IgD-negative memory B cell (primary cell): Measurements from ENCODE around the gene TSTD1. TPM values are rescaled to one million over a fixed set of nuclear protein-coding genes. Genes with fewer than 3 reads are reported as not detected.

Experiments
- H3K27ac Mint-ChIP-seq, 3 donors: one replicate each; pipeline ENCODE4 v1.8.0; 2020 to 2022; ENCODE audit warnings: mild to moderate bottlenecking in 3 of 3, mixed read lengths in 3 of 3, moderate library complexity in 1 of 3
- H3K27me3 Mint-ChIP-seq: one replicate; pipeline ENCODE4 v1.8.0; 2021; ENCODE audit warnings: mixed read lengths
- H3K36me3 Mint-ChIP-seq: one replicate; pipeline ENCODE4 v1.8.0; 2020; ENCODE audit warnings: mild to moderate bottlenecking, mixed read lengths
- H3K4me1 Mint-ChIP-seq, 3 donors: one replicate each; pipeline ENCODE4 v1.8.0; 2020 to 2022; ENCODE audit warnings: mixed read lengths in 3 of 3, mild to moderate bottlenecking in 1 of 3
- H3K4me3 Mint-ChIP-seq, 4 donors: one replicate each; pipeline ENCODE4 v1.8.0; 2020 to 2022; ENCODE audit warnings: mild to moderate bottlenecking in 4 of 4, mixed read lengths in 4 of 4, moderate library complexity in 3 of 4
- H3K9me3 Mint-ChIP-seq, 3 donors: one replicate each; pipeline ENCODE4 v1.8.0; 2020 to 2021; ENCODE audit warnings: mixed read lengths in 3 of 3, mild to moderate bottlenecking in 1 of 3
- polyA plus RNA-seq: library from polyadenylated mRNA; unstranded; fragments of 300-500 nt; fragmentation: Illumina TruSeq; gene quantifications from one replicate; pipeline ENCODE4 v1.2.3, GENCODE V29; 2021

Gene TSTD1
- polyA plus RNA-seq, 1 donor from 2014 or later, result 349 TPM

DNA sequence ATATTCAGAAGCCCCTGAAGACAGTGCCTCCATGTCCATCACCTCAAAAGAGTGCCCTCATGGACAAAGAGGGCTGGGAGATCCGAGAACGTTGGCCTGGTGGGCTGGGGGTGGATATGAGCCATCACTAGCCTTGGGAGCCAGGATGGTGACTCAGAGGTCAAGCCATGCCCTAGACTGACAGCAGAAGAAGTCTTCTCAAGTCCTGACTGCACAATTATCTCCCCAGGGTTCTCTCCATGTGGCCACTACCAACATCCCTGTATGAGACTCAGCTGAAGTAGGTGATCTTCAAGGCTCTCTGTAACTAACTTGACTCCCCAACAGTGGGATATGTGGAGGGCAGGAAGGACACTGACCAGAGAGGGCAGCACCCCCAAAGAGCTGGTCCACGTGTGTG lies 14.1 kb upstream of the TSTD1 start:
- Mint-ChIP-seq H3K9me3 (no peaks in the 10 kb centered on the region), H3K27ac (peak overlapping the region; percentile 47 to 71 (median 54)), H3K36me3 (peaks cover 12% of the 10 kb centered on the region), H3K27me3 (no peaks in the 10 kb centered on the region), H3K4me1 (peaks cover 4 to 17% (median 10%) of the 10 kb centered on the region in 3 donors), H3K4me3 (no peak overlapping the region)

DNA sequence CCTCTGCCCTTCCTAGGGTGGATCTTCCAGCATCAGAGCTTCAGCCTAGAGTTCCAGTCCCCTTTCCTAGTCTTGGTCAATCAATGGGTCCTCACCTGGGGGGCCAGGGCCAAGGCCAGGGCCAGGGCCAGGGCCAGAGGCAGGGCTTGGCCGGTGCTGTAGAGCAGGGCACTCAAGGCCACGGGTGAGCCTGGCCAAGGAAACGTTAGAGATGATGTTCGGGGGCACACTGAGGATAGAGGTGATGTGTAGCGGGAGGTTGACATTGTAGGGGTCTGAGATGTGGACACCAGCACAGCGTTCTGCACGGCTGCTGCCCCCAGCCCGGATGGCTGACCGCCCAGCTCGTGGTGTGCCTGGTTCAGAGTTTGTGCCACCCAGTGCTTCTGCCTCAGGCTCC lies 12.5 kb upstream of the TSTD1 start:
- no peaks in the 10 kb centered on the region for H3K9me3 Mint-ChIP-seq
- H3K27ac Mint-ChIP-seq, result peak overlapping the region in 2 of 3 donors; percentile 39
- no peak overlapping the region for H3K4me3 Mint-ChIP-seq
- H3K36me3 Mint-ChIP-seq, result peaks cover 17% of the 10 kb centered on the region
- peaks cover 11 to 24% (median 18%) of the 10 kb centered on the region in 3 donors for H3K4me1 Mint-ChIP-seq
- no peaks in the 10 kb centered on the region for H3K27me3 Mint-ChIP-seq

DNA sequence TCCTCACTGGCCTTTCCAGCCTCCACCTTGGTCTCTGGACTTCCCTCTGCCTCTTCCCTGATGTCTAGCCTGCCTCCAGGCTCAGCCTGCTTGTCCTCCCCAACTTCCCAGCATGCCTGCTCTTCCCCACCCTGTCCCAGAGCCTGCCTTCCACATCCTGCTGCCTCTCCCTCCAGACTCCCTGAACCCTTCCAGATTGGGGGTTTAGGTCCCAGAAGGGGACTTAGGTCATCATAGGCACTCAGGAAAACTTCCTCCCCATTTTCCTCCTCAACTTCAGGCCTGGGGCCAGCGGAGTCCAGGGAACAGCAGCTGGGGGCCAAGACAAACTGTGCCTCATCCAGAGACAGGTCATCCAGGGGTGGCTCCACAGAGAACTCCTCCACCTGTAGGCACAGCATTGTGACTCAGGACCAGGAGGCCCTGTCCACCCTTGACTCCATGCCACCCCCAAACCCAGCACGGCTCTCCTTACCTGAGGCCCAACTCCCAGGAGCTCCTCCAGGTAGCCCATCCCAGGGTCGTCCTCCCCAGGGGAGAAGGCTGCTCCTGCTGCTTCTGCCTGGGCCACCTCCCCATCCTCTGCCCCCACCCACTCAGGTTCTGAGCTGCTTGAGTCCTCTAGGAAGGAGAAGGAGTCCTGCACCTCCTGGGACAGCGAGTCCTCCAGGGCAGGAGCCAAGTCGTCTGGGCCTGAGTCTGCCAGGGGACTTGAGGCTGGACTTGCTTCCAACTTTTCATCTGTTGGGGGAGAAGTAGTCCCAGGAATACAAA lies 10.4 kb upstream of the TSTD1 start:
- Mint-ChIP-seq H3K9me3 (no peaks in the 10 kb centered on the region), H3K27ac (peak overlapping the region; percentile 94 to 100 (median 97)), H3K36me3 (peaks cover 17% of the 10 kb centered on the region), H3K27me3 (no peaks in the 10 kb centered on the region), H3K4me3 (peak overlapping the region in 1 of 4 donors; percentile 41), H3K4me1 (peaks cover 25 to 28% (median 28%) of the 10 kb centered on the region in 3 donors)

DNA sequence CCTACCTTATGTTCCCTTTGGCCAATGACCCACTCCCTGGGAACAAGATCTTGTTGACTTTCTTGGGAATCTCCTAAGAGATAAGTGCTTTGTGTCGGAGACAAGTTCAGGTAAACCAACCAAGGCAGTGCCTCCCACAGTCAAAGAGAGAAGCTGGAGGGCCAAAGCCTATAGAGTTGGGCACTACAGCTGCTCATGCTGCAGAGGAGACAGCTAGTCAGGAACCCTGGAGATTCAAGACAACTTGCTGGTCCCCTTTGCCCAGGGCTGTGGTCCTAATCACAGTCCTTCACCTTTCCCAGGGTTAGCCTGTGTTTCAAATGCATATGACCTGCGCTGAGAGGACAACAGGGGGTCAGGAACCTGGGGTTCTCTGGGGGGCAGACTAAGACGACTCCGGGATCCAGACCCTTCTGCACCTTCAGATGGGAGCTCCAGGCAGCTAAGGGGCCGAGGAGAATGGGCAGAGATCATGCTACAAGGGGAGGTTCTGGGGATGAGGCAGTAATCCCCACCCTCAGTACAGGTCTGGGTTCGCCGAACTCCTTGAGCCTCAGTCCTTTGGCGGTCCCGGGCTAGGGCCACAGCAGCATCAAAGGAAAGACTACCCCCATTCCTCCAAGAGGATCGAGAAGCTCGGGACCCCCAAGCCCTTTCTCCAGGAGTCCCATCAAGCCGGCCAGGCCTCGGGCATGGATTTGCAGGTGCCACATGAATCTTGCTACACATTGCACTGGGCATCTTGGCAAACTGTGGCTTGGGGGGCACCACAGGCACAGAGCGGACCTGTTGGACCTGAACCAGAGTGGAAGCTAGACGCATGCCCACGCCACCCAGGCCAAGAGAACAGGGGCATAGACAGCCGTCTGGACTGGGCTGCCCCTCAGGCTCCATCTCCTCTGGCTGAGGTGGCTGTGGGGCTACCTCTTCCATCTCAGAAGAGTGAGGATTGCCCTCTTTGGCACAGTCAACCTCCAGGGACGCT lies 9.0 kb upstream of the TSTD1 start:
- Mint-ChIP-seq H3K27me3 (no peaks in the 10 kb centered on the region), H3K27ac (peak overlapping the region; percentile 94 to 100 (median 97)), H3K4me3 (peak overlapping the region in 3 of 4 donors; percentile 92 to 100 (median 98)), H3K4me1 (peaks cover 21 to 38% (median 35%) of the 10 kb centered on the region in 3 donors), H3K36me3 (peaks cover 17% of the 10 kb centered on the region), H3K9me3 (no peaks in the 10 kb centered on the region)

DNA sequence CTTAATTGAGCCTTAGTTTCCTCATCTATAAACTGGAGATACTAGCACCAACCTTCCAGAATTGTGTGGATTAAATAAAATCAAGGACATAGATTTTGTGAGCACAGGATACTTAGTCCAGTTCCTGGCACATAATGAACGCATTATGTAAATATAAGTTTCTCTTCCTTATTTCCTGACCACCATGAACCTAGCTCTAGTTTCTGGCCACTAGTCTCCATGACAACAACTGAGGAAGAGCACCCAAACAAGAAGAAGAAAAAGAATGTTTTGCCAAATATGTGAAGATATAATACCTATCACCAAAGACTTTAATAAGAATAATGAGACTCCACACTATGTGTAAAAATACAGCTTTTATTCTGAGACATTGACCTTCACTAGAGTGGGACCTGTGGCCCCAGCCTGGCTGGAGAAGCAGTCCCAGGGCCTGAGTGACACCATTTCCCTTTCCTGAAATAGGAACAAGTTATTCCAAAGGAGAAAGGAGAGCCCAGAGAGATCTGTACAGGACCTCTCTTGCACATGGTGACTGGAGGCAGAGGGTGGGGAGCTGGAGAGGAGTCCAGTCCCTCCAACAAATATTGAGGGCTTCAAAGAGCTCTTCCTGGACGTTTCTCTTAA lies 8.0 kb upstream of the TSTD1 start:
- H3K27ac Mint-ChIP-seq, result peak overlapping the region; percentile 94 to 100 (median 97)
- peak overlapping the region; percentile 92 to 100 (median 98) for H3K4me3 Mint-ChIP-seq
- H3K27me3 Mint-ChIP-seq, result no peaks in the 10 kb centered on the region
- H3K9me3 Mint-ChIP-seq, result no peaks in the 10 kb centered on the region
- peaks cover 21 to 42% (median 39%) of the 10 kb centered on the region in 3 donors for H3K4me1 Mint-ChIP-seq
- peaks cover 15% of the 10 kb centered on the region for H3K36me3 Mint-ChIP-seq

DNA sequence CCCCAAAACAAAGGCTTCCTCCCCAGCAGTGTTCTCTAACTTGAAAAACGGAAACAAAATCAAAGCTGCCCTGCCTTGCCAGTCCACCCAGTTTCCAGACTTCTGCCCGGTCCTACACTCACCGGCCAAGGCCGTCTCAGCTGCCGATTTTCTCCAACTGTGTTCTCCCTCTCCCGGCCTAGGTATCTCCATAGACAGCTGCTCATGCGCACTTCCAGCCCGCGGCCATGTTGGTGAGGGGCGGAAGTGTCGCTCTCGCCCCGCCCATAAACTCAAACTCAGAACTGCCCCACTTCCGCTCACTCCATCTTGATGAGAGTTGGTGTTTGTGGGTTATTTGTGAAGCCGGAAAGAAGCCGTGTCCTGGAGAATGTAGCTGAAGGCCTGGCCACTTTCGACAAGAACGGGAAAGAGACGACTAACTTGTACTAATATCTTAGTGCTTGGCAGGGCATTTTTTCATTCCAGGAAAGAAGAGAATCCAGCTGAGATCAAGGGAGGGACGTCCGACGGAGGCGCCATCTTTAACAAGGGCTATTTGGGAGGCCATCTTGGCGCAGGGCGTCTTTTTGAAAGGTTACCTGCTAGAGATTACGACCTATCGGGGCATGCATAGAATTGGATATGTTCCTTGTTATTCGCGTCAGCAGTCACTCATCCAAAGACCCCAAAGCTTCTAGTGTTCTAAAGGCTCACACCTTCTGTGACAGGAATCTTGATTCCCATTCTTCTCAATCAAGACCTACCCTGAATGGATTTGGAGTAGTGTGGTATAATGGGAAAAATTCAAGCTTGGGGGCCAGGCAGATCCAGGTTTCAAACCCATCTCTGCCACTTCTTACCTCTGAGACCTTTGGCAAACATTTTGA lies 7.2 kb upstream of the TSTD1 start, which contains the start of gene USF1:
Gene USF1 (minus strand): TSS at position 242 of the 869 bp plus-strand sequence. CDS start 2,702 bp downstream, outside the sequence.
- no peaks in the 10 kb centered on the region for H3K9me3 Mint-ChIP-seq
- H3K27ac Mint-ChIP-seq, result peak within 1 kb of the TSS; percentile 94 to 100 (median 97)
- no peaks in the 10 kb centered on the region for H3K27me3 Mint-ChIP-seq
- H3K4me3 Mint-ChIP-seq, result peak within 1 kb of the TSS; percentile 92 to 100 (median 98)
- H3K4me1 Mint-ChIP-seq, result peaks cover 24 to 45% (median 43%) of the 10 kb centered on the region in 3 donors
- H3K36me3 Mint-ChIP-seq, result peaks cover 15% of the 10 kb centered on the region

DNA sequence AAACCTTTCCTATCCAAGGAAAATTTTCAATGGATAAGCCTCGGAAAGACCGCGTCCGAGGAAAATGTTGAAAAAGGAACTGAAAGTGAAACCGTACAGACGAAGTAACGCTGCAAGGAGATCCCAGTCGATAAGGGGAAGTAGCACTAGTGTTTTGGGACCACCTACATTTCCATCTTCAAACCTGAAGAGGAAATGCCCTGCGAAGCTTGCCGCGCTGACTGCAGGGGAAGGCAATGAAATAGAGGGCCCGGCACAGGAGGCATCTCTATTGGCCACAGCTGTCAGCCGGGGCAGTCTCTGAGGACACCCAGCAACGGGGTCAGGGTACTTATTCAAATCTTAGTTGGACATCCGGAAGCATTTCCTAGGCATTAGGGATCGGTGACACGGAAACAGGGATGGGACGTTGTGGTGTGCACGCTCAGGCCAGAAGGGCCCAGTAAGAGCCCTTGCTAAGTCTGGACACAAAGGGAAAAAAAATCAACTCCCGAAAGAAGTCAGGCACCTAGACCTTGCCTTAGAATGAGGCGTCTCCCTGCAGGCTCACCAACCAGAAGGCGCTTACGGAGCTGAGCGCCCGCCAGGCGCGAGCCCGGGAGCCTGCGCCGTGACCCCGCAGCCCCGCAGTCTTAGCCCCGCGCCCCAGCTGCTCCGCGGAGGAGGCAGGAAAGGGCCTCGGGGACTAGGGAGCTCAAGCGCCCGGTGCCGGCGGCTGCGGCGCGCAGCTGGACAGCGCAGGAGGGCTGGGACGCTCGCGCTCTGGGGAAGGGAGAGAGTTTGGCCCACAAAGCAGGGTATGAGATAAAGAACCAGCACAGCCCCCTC lies 6.4 kb upstream of the TSTD1 start:
- peak overlapping the region; percentile 92 to 100 (median 98) for H3K4me3 Mint-ChIP-seq
- H3K36me3 Mint-ChIP-seq, result peaks cover 15% of the 10 kb centered on the region
- H3K27ac Mint-ChIP-seq, result peak overlapping the region; percentile 94 to 100 (median 97)
- H3K9me3 Mint-ChIP-seq, result no peaks in the 10 kb centered on the region
- peaks cover 24 to 45% (median 43%) of the 10 kb centered on the region in 3 donors for H3K4me1 Mint-ChIP-seq
- H3K27me3 Mint-ChIP-seq, result no peaks in the 10 kb centered on the region

DNA sequence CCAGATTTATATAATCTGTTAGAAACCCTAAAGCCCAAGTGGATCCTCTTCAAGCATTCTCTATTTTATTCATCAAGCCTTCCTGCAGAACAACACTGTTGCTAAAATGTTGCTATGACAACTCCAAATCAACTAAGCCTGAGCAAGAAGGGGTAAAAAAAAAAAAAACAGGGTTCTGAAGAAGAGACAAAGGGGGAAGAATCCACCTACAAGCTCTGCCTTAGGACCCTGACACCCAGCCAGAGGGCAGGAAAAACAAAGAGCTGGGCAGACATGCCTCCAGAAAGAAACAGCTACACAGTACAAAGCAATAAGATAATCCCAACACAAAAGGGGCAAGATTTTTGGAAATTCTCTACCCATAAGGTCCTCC lies 5.8 kb upstream of the TSTD1 start:
- no peaks in the 10 kb centered on the region for H3K27me3 Mint-ChIP-seq
- H3K36me3 Mint-ChIP-seq, result peaks cover 11% of the 10 kb centered on the region
- H3K4me3 Mint-ChIP-seq, result peak overlapping the region; percentile 92 to 100 (median 98)
- H3K27ac Mint-ChIP-seq, result peak overlapping the region; percentile 94 to 100 (median 97)
- H3K4me1 Mint-ChIP-seq, result peaks cover 24 to 45% (median 43%) of the 10 kb centered on the region in 3 donors
- H3K9me3 Mint-ChIP-seq, result no peaks in the 10 kb centered on the region

DNA sequence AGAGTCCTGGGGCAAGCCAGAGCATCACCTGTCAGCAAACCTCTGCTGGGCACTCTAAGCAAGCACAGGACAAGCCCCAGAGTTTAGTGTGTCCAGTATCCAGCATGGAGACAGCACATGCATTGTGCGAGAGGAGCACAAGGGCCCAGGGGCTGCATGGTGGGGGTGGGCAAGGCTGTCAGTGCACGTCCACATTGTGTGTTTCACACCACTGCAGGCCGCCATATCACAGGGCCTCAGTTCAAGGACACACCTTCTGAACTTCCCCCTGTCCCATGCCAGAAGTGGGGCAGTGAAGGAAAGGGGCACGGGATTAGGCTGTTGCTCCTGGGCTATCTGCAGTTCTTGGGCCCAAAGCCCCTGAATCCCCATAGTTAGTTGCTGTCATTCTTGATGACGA lies 782 bp upstream of the TSTD1 start:
- H3K4me1 Mint-ChIP-seq, result peaks cover 20 to 35% (median 30%) of the 10 kb centered on the region in 3 donors
- H3K36me3 Mint-ChIP-seq, result peaks cover 2% of the 10 kb centered on the region
- H3K4me3 Mint-ChIP-seq, result peak overlapping the region in 3 of 4 donors; percentile 75 to 85 (median 77)
- peak overlapping the region; percentile 76 to 91 (median 90) for H3K27ac Mint-ChIP-seq
- H3K27me3 Mint-ChIP-seq, result no peaks in the 10 kb centered on the region
- H3K9me3 Mint-ChIP-seq, result no peaks in the 10 kb centered on the region

DNA sequence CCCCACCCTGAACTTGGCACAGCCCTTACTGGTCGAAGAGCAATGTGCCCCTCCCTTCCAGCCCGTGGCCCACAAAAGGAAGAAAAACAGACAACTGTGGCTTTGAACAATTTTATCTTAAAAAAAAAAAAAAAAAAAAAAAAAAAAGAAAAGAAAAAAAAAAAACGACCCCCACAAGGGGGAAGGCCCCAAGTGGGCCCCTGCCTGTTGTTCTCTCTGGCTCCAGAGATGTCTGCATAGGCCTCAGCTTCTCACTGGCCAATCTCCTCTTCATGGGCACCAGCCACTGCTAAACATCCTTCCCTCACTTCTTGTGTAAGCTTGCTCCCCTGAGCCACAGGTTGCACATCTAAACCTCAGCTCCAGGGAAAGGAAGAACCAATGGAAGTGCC lies 386 bp upstream of the TSTD1 start:
- H3K27ac Mint-ChIP-seq, result peak overlapping the region; percentile 76 to 98 (median 90)
- H3K4me3 Mint-ChIP-seq, result peak overlapping the region; percentile 85 to 98 (median 92)
- H3K4me1 Mint-ChIP-seq, result peaks cover 16 to 31% (median 29%) of the 10 kb centered on the region in 3 donors
- no peaks in the 10 kb centered on the region for H3K27me3 Mint-ChIP-seq
- H3K9me3 Mint-ChIP-seq, result no peaks in the 10 kb centered on the region
- peaks cover 2% of the 10 kb centered on the region for H3K36me3 Mint-ChIP-seq

DNA sequence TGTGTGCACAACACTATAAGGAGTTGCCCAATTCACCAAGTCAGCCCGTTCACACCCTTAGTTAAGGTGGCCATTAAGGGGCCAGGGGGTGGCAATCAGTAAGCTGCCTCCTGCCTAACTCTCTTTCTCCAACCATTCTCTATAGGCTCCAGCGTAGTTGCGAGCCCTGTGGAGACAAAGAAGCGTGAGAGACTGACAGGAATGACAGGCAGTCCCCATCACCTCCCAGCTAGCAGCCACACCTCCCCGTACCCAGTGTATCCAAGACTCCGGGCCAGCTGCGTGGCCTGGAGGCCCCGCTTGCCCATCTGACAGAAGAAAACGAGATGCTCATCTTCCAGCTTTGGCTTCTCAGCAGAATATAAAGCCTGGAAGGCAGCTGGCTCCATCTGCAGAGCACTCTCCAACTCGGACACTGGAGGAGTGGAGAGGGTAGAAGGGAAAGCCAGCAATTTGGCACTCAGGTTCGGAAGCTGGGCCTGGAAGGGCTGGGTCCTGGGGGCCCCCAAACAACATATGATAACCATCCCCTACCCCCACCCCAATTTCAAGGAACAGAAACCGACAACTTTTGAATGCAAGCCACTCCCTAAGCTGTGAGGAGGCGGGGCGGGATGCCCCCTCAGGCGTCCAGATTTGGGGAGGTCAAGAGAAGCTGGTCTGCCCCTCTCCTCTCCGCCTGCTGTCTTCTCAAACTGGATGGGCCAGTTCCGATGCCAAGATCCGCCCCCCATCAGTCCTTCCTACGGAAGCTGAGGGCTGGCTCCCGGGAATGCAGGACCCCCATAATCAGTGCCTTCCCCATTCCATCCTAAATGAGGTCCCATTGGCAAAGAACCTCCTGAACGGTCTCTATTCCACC lies 872 bp downstream of the TSTD1 start:
- H3K27me3 Mint-ChIP-seq, result no peaks in the 10 kb centered on the region
- peaks cover 2% of the 10 kb centered on the region for H3K36me3 Mint-ChIP-seq
- H3K27ac Mint-ChIP-seq, result peak overlapping the region; percentile 81 to 98 (median 90)
- no peaks in the 10 kb centered on the region for H3K9me3 Mint-ChIP-seq
- H3K4me1 Mint-ChIP-seq, result peaks cover 18 to 26% (median 20%) of the 10 kb centered on the region in 3 donors
- peak overlapping the region; percentile 85 to 98 (median 92) for H3K4me3 Mint-ChIP-seq

DNA sequence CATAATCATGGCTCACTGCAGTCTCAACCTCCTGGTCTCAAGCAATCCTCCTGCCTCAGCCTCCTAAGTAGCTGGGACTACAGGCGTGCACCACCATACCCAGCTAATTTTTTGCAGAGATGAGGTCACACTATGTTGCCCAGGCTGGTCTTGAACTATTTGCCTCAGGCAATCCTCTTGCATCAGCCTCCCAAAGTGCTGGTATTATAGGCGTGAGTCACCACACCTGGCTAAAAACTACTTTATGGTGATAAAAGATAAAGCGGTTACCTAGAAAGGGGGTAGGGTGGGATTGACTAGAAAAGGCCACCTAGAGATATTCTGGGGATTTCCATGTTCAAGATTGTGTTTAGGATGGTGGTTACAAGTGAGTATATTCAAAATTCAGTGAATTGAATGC lies 5.0 kb downstream of the TSTD1 start:
- Mint-ChIP-seq H3K27ac (no peak overlapping the region), H3K4me3 (no peak overlapping the region), H3K9me3 (no peaks in the 10 kb centered on the region), H3K4me1 (peaks cover 9 to 18% (median 14%) of the 10 kb centered on the region in 3 donors), H3K36me3 (peaks cover 2% of the 10 kb centered on the region), H3K27me3 (no peaks in the 10 kb centered on the region)
